Measurements from ENCODE around the gene DPP10.

The DPP10 gene

DNA sequence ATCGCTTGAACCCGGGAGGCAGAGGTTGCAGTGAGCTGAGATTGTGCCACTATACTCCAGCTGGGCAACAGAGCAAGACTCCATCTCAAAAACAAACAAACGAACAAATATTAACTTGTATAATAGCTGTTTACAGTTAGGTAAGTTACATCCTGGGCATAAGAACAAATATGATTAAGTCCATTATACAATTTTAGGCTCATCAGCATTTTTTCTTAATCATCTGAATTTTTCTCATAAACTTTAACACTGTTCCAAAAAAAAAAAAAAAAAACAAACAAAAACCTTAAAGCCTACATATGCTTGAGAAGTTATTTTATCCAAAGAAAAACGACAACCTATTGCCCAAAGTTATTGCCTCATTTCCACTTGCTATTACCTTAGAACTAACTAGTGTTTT lies 1042.5 kb downstream of the DPP10 start:
- DNase-seq = no peak

DNA sequence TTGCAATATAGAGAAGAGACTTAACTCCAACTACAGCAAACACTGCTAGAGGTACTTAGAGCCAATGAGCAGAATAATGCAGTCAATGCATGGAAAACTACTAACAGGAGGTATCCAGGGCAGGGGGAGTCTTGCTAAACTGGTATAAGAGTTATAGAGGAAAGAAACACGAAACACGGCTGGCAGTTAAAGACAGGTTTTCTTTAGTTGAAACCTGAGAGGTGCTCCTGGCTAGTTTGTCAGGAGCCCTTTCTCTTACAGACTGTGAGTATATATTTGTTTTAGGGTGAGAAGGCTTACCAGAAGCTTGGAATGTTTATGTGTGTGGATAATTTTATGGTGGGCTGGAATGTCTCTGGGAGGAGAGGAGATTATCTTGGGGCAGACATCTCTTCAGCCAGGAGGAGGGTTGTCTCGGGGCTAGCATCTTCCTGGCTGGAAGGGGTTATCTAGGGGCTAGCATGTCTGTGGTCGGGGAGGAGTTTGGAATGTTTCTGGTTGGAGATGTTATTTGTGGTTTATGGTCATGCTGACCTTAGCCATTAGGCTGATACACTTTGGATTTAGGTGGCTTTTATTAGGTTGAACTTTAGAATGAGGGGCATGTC lies 1048.8 kb downstream of the DPP10 start:
- no peak for DNase-seq

DNA sequence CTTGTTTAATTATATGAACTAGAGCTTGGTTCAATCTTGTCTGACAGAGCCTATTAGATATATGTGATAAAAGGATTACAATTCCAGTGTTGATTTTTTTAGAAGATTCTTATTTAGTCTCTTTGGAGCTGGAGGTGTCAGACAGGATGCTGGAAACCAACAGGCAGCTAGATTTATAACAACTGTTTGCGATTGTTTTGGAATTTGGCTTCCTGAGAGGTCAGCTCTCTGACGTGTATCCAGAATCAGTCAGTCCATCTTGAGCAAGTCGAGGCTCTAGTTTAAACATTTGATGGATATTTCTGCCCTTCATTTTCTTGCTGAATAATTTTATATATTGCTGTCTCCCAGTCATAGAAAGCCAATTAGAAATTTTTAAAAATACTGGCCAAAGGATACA lies 1062.9 kb downstream of the DPP10 start:
- DNase-seq = no peak

DNA sequence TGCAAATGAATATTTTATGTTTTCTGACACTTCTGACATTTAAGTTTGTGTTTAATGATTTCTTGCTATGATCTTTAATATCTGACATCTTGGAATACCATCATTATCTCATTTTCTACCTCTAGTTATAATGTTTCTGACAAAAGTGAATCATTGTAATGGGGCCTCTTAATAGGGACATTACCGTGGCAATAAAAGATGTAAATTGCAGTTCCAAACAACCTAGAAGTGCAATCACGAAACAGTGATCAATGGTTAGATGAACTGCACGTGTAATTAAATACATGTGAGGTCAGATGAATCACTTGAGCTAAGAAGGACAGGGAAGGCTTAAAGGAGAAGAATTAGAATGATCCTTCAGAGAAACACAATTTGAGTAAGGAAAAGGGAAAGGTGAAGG lies 1078.3 kb downstream of the DPP10 start:
- no peak for DNase-seq

DNA sequence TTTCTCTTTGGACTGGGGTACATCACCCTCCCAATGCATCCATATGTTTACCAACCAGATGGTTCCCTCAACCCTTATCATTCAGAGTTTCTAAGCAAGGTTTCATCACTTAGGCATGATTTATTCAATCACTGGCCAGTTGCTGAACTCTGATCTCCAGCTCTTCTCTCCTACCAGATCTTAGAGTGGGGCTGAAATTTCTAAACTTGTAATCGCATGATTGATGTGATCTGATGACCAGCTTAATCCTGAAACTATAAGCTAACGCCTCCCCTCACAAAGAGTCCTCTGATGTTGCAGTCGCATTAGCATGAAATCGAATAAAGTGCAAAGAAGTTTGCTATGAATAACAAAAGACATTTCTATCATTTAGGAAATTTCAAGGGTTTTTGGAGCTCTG lies 1082.0 kb downstream of the DPP10 start:
- DNase-seq = no peak

DNA sequence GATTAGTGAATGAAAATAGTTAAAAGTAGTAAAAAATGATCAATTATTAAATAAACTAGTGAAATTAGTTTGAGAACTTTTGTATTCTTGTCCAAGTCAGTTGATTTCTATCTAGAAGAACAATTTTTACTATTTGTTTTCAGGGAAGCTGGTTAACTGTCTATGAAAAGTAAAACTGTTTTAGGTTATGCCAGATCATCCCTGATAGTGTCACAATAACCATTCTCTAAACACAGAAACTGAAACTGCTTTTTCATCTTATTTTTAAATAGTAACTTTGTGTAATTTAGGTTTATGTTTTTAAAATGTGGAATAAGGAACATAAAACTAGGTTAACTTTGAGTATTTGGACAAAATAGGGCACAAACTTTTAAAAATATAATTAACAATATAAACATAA lies 1087.2 kb downstream of the DPP10 start:
- DNase-seq = no peak

- DNase-seq = no peak
These were observed 1090.6 kb downstream of the DPP10 start for GRCh38 chr2:115533081-115533480.

- no peak for DNase-seq
These were observed 1099.4 kb downstream of the DPP10 start for GRCh38 chr2:115541814-115542213.

DNA sequence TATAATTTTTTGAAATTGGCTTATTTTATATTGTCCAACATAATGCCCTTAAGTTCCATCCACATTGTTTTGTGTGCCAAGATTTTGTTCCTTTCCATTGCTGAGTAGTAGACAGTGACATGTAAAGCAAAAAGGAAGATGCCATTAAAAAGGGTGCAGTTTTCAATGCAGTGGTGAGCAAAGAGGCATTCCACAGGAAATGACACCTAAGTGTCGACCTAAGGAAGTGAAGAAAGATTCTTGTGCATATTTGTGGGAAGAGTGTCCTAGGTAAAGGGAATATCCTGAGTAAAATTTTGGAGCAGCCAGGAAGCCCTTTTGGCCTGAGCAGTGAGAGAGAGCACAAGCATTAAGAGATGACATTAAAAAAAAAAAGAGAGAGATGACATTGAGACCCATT lies 1099.9 kb downstream of the DPP10 start:
- no peak for DNase-seq

DNA sequence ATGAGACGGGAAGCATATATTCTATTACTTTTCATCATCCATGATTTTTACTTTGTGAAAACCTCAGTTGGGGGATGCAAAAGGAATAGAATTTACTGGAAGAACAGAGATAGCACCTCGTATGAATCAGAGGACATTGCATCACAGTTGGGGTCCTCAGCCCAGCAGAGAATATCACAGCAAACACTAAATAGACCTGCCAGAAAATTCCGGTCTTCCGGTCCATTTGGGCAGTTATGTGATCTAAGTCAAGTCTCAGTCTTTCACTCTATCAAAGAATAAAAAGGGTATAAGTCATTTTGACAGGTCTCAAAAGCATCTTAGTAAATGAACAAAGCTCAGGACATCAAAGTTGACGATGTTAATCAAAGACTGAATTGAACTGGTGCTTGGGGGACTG lies 1100.6 kb downstream of the DPP10 start:
- DNase-seq = no peak

GRCh38 chr2:115543461-115543860 lies 1101.0 kb downstream of the DPP10 start:
- DNase-seq = no peak

DNA sequence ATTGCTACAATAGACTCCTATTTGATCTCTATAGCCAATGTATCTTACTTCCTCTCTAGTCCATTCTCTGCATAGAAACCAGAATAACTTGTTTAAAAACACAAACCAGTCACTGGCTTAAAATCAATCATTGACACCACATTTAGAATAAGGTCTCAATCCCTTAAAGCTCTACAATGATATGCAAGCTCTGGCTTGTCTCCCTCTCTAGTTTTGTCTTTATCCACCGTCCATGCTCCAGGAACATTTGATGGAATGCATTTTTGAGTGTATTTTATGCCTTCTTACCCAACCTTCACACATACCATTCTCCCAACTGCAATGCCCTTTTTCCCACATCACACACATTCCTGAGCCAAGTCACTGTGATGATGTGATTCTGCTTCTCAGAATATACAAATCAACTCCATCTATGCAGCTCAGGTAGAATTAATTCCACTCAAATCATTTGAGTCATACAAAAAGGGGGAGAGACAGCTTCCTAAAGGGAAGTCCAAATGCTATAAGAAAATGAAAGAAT lies 1107.2 kb downstream of the DPP10 start:
- no peak for DNase-seq

DNA sequence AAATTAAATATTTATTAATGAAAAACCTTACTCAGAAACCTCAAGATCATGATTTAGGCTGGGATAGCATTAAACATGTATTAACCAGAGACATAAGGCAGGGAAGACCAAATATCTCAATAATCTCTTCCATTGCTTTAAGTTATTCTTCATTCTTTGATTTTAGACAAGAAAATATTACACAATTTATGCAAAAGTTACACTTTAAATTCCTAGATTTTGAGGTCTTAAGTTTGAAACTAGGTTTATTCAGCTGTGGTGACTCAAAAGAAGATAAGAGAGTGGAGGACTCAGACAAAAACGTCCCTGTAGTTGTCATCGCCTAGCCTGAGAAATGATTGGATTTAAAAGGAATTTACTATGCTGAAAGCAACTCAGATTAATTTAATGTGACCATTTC lies 1110.3 kb downstream of the DPP10 start:
- no peak for DNase-seq

DNA sequence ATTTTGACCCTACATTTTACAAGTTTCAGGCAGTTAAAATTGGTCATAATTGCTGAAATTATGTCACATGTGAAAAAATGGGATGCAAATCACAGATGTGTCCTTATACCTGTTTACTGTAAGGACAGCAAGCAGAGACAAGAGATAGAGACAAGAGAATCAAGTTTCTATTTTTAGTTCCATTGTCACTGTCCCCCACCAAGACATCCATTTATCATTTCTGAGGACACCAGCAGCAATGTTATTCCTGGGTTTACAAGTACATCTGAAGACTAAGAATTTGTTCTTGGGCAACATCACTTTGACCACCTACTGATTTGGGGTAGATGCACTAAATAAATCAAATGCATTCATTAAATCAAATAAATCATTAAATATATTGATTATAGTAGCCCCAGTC lies 1111.7 kb downstream of the DPP10 start:
- DNase-seq = no peak

- DNase-seq = no peak
These were observed 1116.3 kb downstream of the DPP10 start for GRCh38 chr2:115558725-115559124.

DNA sequence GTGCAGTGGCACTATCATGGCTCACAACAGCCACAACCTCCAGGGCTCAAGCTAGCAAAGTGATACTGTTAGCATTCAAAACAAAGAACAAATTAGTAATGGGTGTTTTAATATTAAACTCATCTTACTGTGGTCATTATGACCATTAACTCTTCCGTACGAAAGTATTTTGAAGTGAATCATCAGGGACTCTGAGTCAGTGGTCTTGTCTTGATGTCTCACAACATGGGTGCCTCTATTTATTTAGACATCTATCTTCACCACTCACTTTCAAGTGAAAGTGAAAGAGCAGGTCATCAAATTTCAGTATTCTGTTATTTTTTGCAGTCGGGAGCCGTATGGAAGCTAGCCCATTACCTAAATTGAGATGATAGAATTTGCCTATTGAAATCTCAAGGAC lies 1118.2 kb downstream of the DPP10 start:
- DNase-seq = no peak

DNA sequence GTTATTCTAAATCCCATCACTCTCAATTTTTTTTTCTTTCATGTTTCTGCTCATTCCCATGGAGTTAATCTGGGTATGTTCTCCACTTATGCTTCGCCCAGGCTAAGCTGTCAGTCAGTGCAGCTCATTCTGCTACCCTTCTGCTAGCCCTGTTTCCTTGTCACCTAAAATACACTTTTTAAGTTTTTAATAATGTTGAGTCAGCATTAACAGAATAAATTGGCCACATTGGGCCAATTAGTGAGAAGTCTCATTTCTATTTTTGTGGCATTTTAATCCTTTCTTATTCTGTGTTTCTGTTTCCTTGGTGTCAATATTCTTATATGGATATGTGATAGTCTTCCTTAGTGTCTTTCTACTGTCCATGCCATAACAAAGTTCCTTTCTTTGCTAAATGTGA lies 1126.2 kb downstream of the DPP10 start:
- no peak for DNase-seq

- DNase-seq = no peak
These were observed 1127.1 kb downstream of the DPP10 start for GRCh38 chr2:115569547-115569946.

- no peak for DNase-seq
These were observed 1130.3 kb downstream of the DPP10 start for GRCh38 chr2:115572746-115573145.

DNA sequence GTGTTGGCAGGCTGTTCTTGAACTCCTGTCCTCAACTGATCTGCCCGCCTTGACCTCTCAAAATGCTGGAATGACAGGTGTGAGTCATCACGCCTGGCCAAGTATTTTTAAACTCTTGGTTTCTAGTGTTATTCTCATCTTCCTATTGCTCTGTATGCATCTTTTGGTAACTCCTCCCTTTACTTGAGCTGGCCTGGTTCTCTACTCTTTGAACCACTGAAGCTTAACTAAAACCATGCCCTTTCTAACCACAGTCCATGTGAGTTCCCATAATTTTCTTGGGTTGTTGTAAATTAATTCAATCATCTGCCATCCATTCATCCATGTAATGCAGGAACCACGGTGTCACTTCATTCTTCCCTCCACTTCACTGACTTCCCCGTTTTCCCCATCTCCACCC lies 1131.3 kb downstream of the DPP10 start:
- no peak for DNase-seq

- DNase-seq = no peak
These were observed 1132.2 kb downstream of the DPP10 start for GRCh38 chr2:115574667-115575066.

DNA sequence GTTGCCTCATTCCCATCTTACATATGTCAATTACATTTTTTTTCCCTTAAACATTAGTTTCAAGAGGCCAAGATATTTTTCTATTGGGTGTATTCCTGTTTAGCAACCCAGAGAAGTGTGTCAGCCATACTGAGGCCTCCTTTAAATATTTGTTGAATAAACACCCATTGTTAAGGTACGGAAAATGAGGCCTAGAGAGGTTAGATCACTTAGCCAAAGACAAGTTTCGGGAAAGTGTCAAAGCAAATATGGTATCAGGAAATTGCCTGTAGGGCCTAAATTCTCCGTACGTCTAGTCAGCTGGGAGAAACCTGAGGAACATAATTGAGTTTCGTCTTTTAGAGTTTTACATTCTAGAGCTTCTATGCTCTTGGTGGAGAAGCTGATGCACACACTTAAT lies 1138.3 kb downstream of the DPP10 start:
- DNase-seq = no peak

DNA sequence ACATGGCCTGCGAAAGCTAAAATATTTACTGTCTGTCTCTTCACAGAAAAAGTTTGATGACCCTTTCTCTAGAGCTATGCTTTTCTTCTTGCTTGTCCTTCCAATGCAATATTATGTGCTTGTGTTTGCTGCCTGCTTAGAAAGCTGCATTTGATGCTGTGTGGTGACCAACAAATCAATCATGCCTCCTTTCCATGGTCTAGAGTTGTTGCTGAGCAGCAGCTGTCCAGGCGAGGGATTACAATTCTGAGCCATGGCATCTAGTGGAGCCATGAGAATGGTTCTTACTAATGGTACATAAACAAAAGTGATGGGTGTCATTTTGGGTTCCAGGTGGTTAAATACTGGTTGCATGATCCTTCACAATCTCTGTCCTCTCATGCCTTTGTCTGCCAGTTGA lies 1142.1 kb downstream of the DPP10 start:
- DNase-seq = no peak

DNA sequence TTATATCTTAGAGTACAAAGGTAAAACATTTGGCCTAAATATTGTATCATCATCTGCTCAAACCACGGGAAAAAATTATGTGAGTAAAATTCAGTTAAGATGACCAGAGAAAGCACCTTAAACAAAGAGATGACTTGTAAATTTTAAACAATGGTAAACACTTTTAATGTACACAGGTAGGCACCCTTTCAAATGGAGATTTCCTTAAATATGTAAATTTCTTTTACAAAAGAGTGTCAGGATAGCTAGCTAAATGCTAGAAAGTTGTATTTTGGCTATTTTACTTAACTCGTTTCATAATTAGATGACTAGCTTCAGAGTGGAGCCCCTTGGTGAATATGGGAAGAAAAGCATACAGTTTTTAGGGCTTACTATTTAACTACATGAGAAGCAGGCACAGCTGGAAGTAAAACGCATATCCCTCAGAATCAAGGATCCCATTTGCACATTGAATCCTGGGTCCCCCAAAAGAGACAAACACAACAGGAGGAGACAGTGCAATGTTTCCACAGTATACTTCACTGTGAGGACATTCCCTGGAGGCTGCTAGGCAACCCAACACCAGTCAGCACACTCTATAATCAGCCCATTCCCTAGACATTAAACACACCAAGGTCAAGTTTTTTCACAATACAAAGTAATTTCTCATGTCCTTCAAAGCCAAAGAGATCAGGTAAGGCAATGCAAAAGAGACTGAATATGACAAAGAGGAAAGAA lies 1154.4 kb downstream of the DPP10 start:
- no peak for DNase-seq

- no peak for DNase-seq
These were observed 1160.8 kb downstream of the DPP10 start for GRCh38 chr2:115603285-115603684.

All from activated CD4-positive, alpha-beta T cell treated with anti-CD3 and anti-CD28 coated beads, Interleukin-2, Interleukin-6, amounts not matched to agents 100 ng/mL and 50 ng/mL, durations not matched to agents 16 hours and 8 hours (primary cell).